ENCODE measurements around the gene BRAP. TPM values are rescaled to one million over a fixed set of nuclear protein-coding genes. Genes with fewer than 3 reads are reported as not detected.
"Not testable (repeated sequence)": the region's sequence is repeated elsewhere in the genome, so short reads cannot be mapped to it uniquely, and the experiment has no call there.

Gene BRAP
- total RNA-seq, 1 experiment from 2014 or later = 18.3 TPM

GRCh38 chr12:111653596-111653995, 32.2 kb downstream of the BRAP start (continued):
- TF ChIP-seq, protein P1, sequence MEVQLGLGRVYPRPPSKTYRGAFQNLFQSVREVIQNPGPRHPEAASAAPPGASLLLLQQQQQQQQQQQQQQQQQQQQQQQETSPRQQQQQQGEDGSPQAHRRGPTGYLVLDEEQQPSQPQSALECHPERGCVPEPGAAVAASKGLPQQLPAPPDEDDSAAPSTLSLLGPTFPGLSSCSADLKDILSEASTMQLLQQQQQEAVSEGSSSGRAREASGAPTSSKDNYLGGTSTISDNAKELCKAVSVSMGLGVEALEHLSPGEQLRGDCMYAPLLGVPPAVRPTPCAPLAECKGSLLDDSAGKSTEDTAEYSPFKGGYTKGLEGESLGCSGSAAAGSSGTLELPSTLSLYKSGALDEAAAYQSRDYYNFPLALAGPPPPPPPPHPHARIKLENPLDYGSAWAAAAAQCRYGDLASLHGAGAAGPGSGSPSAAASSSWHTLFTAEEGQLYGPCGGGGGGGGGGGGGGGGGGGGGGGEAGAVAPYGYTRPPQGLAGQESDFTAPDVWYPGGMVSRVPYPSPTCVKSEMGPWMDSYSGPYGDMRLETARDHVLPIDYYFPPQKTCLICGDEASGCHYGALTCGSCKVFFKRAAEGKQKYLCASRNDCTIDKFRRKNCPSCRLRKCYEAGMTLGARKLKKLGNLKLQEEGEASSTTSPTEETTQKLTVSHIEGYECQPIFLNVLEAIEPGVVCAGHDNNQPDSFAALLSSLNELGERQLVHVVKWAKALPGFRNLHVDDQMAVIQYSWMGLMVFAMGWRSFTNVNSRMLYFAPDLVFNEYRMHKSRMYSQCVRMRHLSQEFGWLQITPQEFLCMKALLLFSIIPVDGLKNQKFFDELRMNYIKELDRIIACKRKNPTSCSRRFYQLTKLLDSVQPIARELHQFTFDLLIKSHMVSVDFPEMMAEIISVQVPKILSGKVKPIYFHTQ (CRISPR knock-in tag; IDR thresholded peaks at IDR 0.05) = no peak
- no peak for TF ChIP-seq ATF1 (CRISPR knock-in tag; IDR thresholded peaks at IDR 0.05)

DNA sequence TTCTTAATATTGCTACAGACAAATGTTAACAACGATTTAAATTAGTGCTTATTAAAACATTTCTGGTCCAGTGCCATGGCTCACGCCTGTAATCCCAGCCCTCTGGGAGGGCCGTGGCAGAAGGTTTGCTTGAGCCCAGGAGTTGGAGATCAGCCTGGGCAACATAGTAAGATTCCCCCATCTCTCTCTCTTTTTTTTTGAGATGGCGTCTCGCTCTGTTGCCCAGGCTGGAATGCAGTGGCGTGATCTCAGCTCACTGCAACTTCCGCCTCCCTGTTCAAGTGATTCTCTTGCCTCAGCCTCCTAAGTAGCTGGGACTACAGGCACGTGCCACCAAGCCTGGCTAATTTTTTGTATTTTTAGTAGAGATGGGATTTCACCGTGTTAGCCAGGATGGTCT, 33.2 kb downstream of the BRAP start:
- POLR2A ChIA-PET; H3K27ac Mint-ChIP-seq; ATAC-seq; H3K27me3 Mint-ChIP-seq (ENCODE audit: low read depth); H3K9me3 Mint-ChIP-seq; DNase-seq (ENCODE audit: low spot score); H3K4me3 Mint-ChIP-seq; H3K4me1 Mint-ChIP-seq: not testable (repeated sequence)
- CTCF ChIA-PET = interaction anchor here (0.8 kb wide), 1 partner anchor 123 kb away, joined by 3 read pairs; no protein-coding TSS in a partner anchor
- peaks cover 46% of the 10 kb centered on the region for H3K36me3 Mint-ChIP-seq

GRCh38 chr12:111650912-111651311, 34.8 kb downstream of the BRAP start:
- DNase-seq (ENCODE audit: low spot score) = no peak
- H3K9me3 Mint-ChIP-seq = no peaks in the 10 kb centered on the region
- no peak overlapping the region for H3K27ac Mint-ChIP-seq
- no peaks in the 10 kb centered on the region for H3K4me1 Mint-ChIP-seq
- no peak for ATAC-seq
- peaks cover 50% of the 10 kb centered on the region for H3K36me3 Mint-ChIP-seq
- H3K4me3 Mint-ChIP-seq = no peak overlapping the region
- POLR2A ChIA-PET = no interaction called here
- no peaks in the 10 kb centered on the region for H3K27me3 Mint-ChIP-seq (ENCODE audit: low read depth)
- CTCF ChIA-PET = no interaction called here
- TF ChIP-seq, protein P2, sequence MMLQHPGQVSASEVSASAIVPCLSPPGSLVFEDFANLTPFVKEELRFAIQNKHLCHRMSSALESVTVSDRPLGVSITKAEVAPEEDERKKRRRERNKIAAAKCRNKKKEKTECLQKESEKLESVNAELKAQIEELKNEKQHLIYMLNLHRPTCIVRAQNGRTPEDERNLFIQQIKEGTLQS (CRISPR knock-in tag; conservative IDR thresholded peaks at IDR 0.05) = no peak
- TF ChIP-seq CTCF (IDR thresholded peaks at IDR 0.05) (no peak), NFYB (CRISPR knock-in tag; conservative IDR thresholded peaks at IDR 0.05; ENCODE audit: low read depth) (no peak), USF2 (CRISPR knock-in tag; IDR thresholded peaks at IDR 0.05) (no peak), ZNF281 (CRISPR knock-in tag; IDR thresholded peaks at IDR 0.05) (no peak), ZNF671 (CRISPR knock-in tag; IDR thresholded peaks at IDR 0.05) (no peak), SMAD3 (CRISPR knock-in tag; IDR thresholded peaks at IDR 0.05; ENCODE audit: borderline replicate concordance) (no peak), SOX15 (CRISPR knock-in tag; IDR thresholded peaks at IDR 0.05) (no peak), AFF4 (CRISPR knock-in tag; IDR thresholded peaks at IDR 0.05; ENCODE audit: borderline replicate concordance) (no peak), GABPB1 (CRISPR knock-in tag; IDR thresholded peaks at IDR 0.05) (no peak), ATF6 (CRISPR knock-in tag; IDR thresholded peaks at IDR 0.05) (no peak)
- TF ChIP-seq, protein P3, sequence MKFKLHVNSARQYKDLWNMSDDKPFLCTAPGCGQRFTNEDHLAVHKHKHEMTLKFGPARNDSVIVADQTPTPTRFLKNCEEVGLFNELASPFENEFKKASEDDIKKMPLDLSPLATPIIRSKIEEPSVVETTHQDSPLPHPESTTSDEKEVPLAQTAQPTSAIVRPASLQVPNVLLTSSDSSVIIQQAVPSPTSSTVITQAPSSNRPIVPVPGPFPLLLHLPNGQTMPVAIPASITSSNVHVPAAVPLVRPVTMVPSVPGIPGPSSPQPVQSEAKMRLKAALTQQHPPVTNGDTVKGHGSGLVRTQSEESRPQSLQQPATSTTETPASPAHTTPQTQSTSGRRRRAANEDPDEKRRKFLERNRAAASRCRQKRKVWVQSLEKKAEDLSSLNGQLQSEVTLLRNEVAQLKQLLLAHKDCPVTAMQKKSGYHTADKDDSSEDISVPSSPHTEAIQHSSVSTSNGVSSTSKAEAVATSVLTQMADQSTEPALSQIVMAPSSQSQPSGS (CRISPR knock-in tag; IDR thresholded peaks at IDR 0.05; ENCODE audit: borderline replicate concordance, low read depth) = no peak

All from WTC11 (cell line).